H1 (cell line): ENCODE results near the gene ST14. TPM values are rescaled to one million over a fixed set of nuclear protein-coding genes. Genes with fewer than 3 reads are reported as not detected.

Experiments
- CTCF ChIA-PET: fragments of 300-600 bp; sonication (Branson Sonifier 250); formaldehyde crosslinking; loops from one replicate; lab custom pipeline; 2021; ENCODE audit not compliant: partially characterized antibody; lab: Charles Lee
- POLR2A ChIA-PET: fragments of 300-600 bp; sonication (Branson Sonifier 250); formaldehyde crosslinking; loops from one replicate; lab custom pipeline; 2021; ENCODE audit warnings: inconsistent platforms; ENCODE audit not compliant: partially characterized antibody; lab: Charles Lee
- DNase-seq, 2 experiments: peaks; one replicate each; pipeline versions ENCODE4 v3.0.0 to v3.0.0-alpha.2; 2010 to 2022; ENCODE audit warnings: low spot score in 2 of 2, low read depth in 1 of 2, mixed read lengths in 1 of 2
- FAIRE-seq: peaks from 2 replicates; lab custom pipeline; 2011; peaks lifted over from hg19 to GRCh38; lab: Jason Lieb, UNC
- H2AFZ ChIP-seq: 2 replicates; pipeline ENCODE4 v1.8.1; 2012; ENCODE audit warnings: low read length, inconsistent platforms
- H2AK5ac ChIP-seq: 2 replicates; pipeline ENCODE4 v1.6.1; 2013; ENCODE audit warnings: low read depth, low read length
- H2BK120ac ChIP-seq: replicated peaks from 2 replicates; pipeline ENCODE3; 2013; ENCODE audit warnings: low read depth, low read length, inconsistent platforms
- H2BK12ac ChIP-seq: 2 replicates; pipeline ENCODE4 v1.6.1; 2013; ENCODE audit warnings: low read depth, low read length
- H2BK15ac ChIP-seq: 2 replicates; pipeline ENCODE4 v1.6.1; 2013; ENCODE audit warnings: low read length
- H2BK20ac ChIP-seq: 2 replicates; pipeline ENCODE4 v1.6.1; 2013; ENCODE audit warnings: low read length
- H2BK5ac ChIP-seq: 2 replicates; pipeline ENCODE4 v1.6.1; 2013; ENCODE audit warnings: low read depth, low read length
- H3K14ac ChIP-seq: 2 replicates; pipeline ENCODE4 v1.6.1; 2013; ENCODE audit warnings: inconsistent platforms; ENCODE audit not compliant: insufficient read length
- H3K18ac ChIP-seq: 2 replicates; pipeline ENCODE4 v1.6.1; 2013; ENCODE audit warnings: low read length; ENCODE audit errors: extremely low read depth
- H3K23ac ChIP-seq: 2 replicates; pipeline ENCODE4 v1.6.1; 2013; ENCODE audit warnings: inconsistent platforms; ENCODE audit not compliant: insufficient read length
- H3K23me2 ChIP-seq: 2 replicates; pipeline ENCODE4 v1.6.1; 2013; ENCODE audit warnings: low read depth, low read length
- H3K27ac ChIP-seq: 2 replicates; pipeline ENCODE4 v1.6.1; 2011; ENCODE audit warnings: low read depth, low read length, inconsistent platforms
- H3K27me3 ChIP-seq, 4 experiments: replicated peaks in 1 of 4; 1 replicate in 1 of 4; 2 replicates in 3 of 4; pipeline versions ENCODE4 v1.6.1 to v1.8.1; 2011 to 2013; ENCODE audit warnings: low read length in 3 of 4, mild to moderate bottlenecking in 3 of 4, inconsistent platforms in 2 of 4, mixed read lengths in 2 of 4, moderate library complexity in 1 of 4; ENCODE audit not compliant: control insufficient read depth in 3 of 4, insufficient read depth in 3 of 4; ENCODE audit errors: extremely low read depth in 1 of 4
- H3K36me3 ChIP-seq, 4 experiments: 2 replicates each; pipeline versions ENCODE4 v1.6.1 to v1.8.1; 2011 to 2013; ENCODE audit warnings: mild to moderate bottlenecking in 4 of 4, low read length in 3 of 4, moderate library complexity in 2 of 4, control low read depth in 1 of 4, inconsistent platforms in 1 of 4; ENCODE audit not compliant: insufficient read depth in 4 of 4, control insufficient read depth in 2 of 4
- H3K4ac ChIP-seq: replicated peaks from 2 replicates; pipeline ENCODE3; 2013; ENCODE audit warnings: low read length, low read depth, mixed read lengths, inconsistent platforms; ENCODE audit not compliant: insufficient read length
- H3K4me1 ChIP-seq, 4 experiments: replicated peaks in 1 of 4; 1 replicate in 1 of 4; 2 replicates in 3 of 4; pipeline versions ENCODE4 v1.6.1 to v1.8.1; 2011 to 2013; ENCODE audit warnings: low read length in 3 of 4, inconsistent platforms in 2 of 4, mixed read lengths in 1 of 4; ENCODE audit not compliant: insufficient read depth in 4 of 4, control insufficient read depth in 3 of 4
- H3K4me2 ChIP-seq, 2 experiments: 2 replicates each; pipeline versions ENCODE4 v1.6.1 to v1.8.1; 2011 to 2013; ENCODE audit warnings: low read depth in 2 of 2, low read length in 2 of 2, control low read depth in 1 of 2, inconsistent platforms in 1 of 2, mild to moderate bottlenecking in 1 of 2; ENCODE audit not compliant: insufficient read depth in 1 of 2
- H3K4me3 ChIP-seq, 4 experiments: fragments of 200-600, 300-600 bp in 1 of 4; sonication (generic), shearing (Covaris generic), sonication (Bioruptor Twin) in 1 of 4; 2 replicates each; pipeline versions ENCODE4 v1.5.1 to v1.8.1; 2011 to 2016; ENCODE audit warnings: low read length in 4 of 4, low read depth in 3 of 4, control low read depth in 2 of 4, inconsistent platforms in 2 of 4, mild to moderate bottlenecking in 2 of 4, mixed read lengths in 1 of 4, moderate library complexity in 1 of 4; ENCODE audit not compliant: insufficient read depth in 2 of 4; ENCODE audit errors: extremely low read depth in 1 of 4
- H3K56ac ChIP-seq: replicated peaks from 2 replicates; pipeline ENCODE3; 2013; ENCODE audit warnings: low read depth, mild to moderate bottlenecking, mixed read lengths, low read length, inconsistent platforms; ENCODE audit not compliant: insufficient read length
- H3K79me1 ChIP-seq: 2 replicates; pipeline ENCODE4 v1.6.1; 2013; ENCODE audit warnings: low read depth, low read length, control low read depth
- H3K79me2 ChIP-seq, 2 experiments: 2 replicates each; pipeline versions ENCODE4 v1.6.1 to v1.8.1; 2012 to 2013; ENCODE audit warnings: low read length in 2 of 2, mild to moderate bottlenecking in 2 of 2, inconsistent platforms in 1 of 2; ENCODE audit not compliant: insufficient read depth in 2 of 2, control insufficient read depth in 1 of 2
- H3K9ac ChIP-seq, 4 experiments: replicated peaks in 1 of 4; 1 replicate in 1 of 4; 2 replicates in 3 of 4; pipeline versions ENCODE4 v1.6.1 to v1.8.1; 2011 to 2013; ENCODE audit warnings: low read depth in 3 of 4, low read length in 3 of 4, control low read depth in 2 of 4, mild to moderate bottlenecking in 2 of 4, moderate library complexity in 2 of 4, inconsistent platforms in 1 of 4; ENCODE audit errors: extremely low read depth in 1 of 4
- H3K9me3 ChIP-seq, 2 experiments: 2 replicates each; pipeline versions ENCODE4 v1.6.1 to v1.8.1; 2012 to 2013; ENCODE audit warnings: mild to moderate bottlenecking in 2 of 2, moderate library complexity in 2 of 2, control low read depth in 1 of 2, inconsistent platforms in 1 of 2, low read depth in 1 of 2, low read length in 1 of 2, mixed read lengths in 1 of 2; ENCODE audit not compliant: insufficient read depth in 2 of 2
- H4K20me1 ChIP-seq, 2 experiments: replicated peaks in 1 of 2; 2 replicates each; pipeline versions ENCODE3 to v1.8.1; 2011 to 2013; ENCODE audit warnings: inconsistent platforms in 2 of 2, low read length in 2 of 2, mild to moderate bottlenecking in 1 of 2; ENCODE audit not compliant: insufficient read depth in 2 of 2, control insufficient read depth in 1 of 2
- H4K5ac ChIP-seq: 2 replicates; pipeline ENCODE4 v1.6.1; 2013; ENCODE audit warnings: low read length, low read depth, mixed read lengths, inconsistent platforms; ENCODE audit not compliant: insufficient read length
- H4K8ac ChIP-seq: 2 replicates; pipeline ENCODE4 v1.8.0; 2013; ENCODE audit warnings: mild to moderate bottlenecking, moderate library complexity, low read length, inconsistent platforms; ENCODE audit not compliant: insufficient read depth; ENCODE audit errors: extremely low read depth
- H4K91ac ChIP-seq: replicated peaks from 2 replicates; pipeline ENCODE3; 2013; ENCODE audit warnings: low read length, mixed read lengths, inconsistent platforms; ENCODE audit not compliant: insufficient read length
- ATF2 ChIP-seq: IDR thresholded peaks from 2 replicates; pipeline ENCODE4 v1.6.1; 2012; ENCODE audit warnings: low read length, inconsistent platforms
- CBX5 ChIP-seq: fragments of 300-800, 300-1000 bp; sonication (generic); IDR thresholded peaks from 2 replicates; pipeline ENCODE4 v1.7.1; 2016; ENCODE audit warnings: antibody characterized with exemption, low read length, low read depth
- EGR1 ChIP-seq: IDR thresholded peaks from 2 replicates; pipeline ENCODE4 v1.6.1; 2011; ENCODE audit warnings: low read depth, low read length, borderline replicate concordance
- GABPA ChIP-seq: IDR thresholded peaks from 2 replicates; pipeline ENCODE4 v1.6.1; 2011; ENCODE audit warnings: mild to moderate bottlenecking, low read length, moderate library complexity, borderline replicate concordance; ENCODE audit not compliant: insufficient read depth
- GTF2F1 ChIP-seq: IDR thresholded peaks from 2 replicates; pipeline ENCODE4 v1.6.1; 2012; ENCODE audit warnings: low read depth, low read length, improper control_type of control experiment, borderline replicate concordance
- JUN ChIP-seq: IDR thresholded peaks from 2 replicates; pipeline ENCODE4 v1.6.1; 2011; ENCODE audit warnings: low read depth, mild to moderate bottlenecking, improper control_type of control experiment, low read length
- NANOG ChIP-seq: IDR thresholded peaks from 2 replicates; pipeline ENCODE4 v1.6.1; 2011; ENCODE audit warnings: low read length, low read depth, mild to moderate bottlenecking, inconsistent platforms; ENCODE audit not compliant: insufficient read depth, poor library complexity, severe bottlenecking
- POU5F1 ChIP-seq: IDR thresholded peaks from 2 replicates; pipeline ENCODE4 v1.6.1; 2011; ENCODE audit warnings: low read depth, mild to moderate bottlenecking, low read length, moderate library complexity
- SAP30 ChIP-seq: fragments of 300-600 bp; sonication (generic); IDR thresholded peaks from 2 replicates; pipeline ENCODE4 v1.7.1; 2012; ENCODE audit warnings: low read length, moderate library complexity, mild to moderate bottlenecking, inconsistent platforms; ENCODE audit not compliant: insufficient read depth, insufficient replicate concordance
- SIX5 ChIP-seq: IDR thresholded peaks from 2 replicates; pipeline ENCODE4 v1.6.1; 2011; ENCODE audit warnings: mild to moderate bottlenecking, low read depth, low read length
- SRF ChIP-seq: IDR thresholded peaks from 2 replicates; pipeline ENCODE4 v1.6.1; 2011; ENCODE audit warnings: mild to moderate bottlenecking, low read depth, low read length, moderate library complexity
- TBP ChIP-seq: IDR thresholded peaks from 2 replicates; pipeline ENCODE4 v1.6.1; 2011; ENCODE audit warnings: low read depth, low read length, improper control_type of control experiment
- TCF12 ChIP-seq: IDR thresholded peaks from 2 replicates; pipeline ENCODE4 v1.6.1; 2011; ENCODE audit warnings: low read depth, mild to moderate bottlenecking, low read length
- YY1 ChIP-seq: IDR thresholded peaks from 2 replicates; pipeline ENCODE4 v1.6.1; 2011; ENCODE audit warnings: low read depth, mild to moderate bottlenecking, low read length
- WGBS, 2 experiments: shearing (Covaris generic) in 1 of 2; methylation state at CpG; one replicate each; pipeline versions ENCODE4 v1.1.6 to v1.1.7; 2013 to 2015; ENCODE audit warnings: low lambda C conversion rate in 2 of 2, mixed read lengths in 2 of 2, inconsistent platforms in 1 of 2, low coverage in 1 of 2, missing lambda C conversion rate in 1 of 2; ENCODE audit not compliant: insufficient replicate concordance in 2 of 2, insufficient coverage in 1 of 2, insufficient read length in 1 of 2; ENCODE audit errors: extremely low coverage in 1 of 2, missing lambda C conversion rate in 1 of 2; 5-methylcytosine and 5-hydroxymethylcytosine counted together
- polyA plus RNA-seq, 7 experiments: library from polyadenylated mRNA; depleted of rRNA in 3 of 7; stranded (reverse) in 5 of 7; unstranded in 2 of 7; fragments of >200 nt in 5 of 7; fragments of 200-250 nt in 2 of 7; gene quantifications; 1 replicate in 5 of 7; 2 replicates in 1 of 7; 4 replicates in 1 of 7; pipeline versions ENCODE4 v1.2.1 to v1.2.3, GENCODE V29; 2011 to 2013; ENCODE audit warnings: missing spikeins in 2 of 7, mixed read lengths in 2 of 7
- total RNA-seq: library from RNA; stranded (reverse); fragmentation: NEBNext Ultra II Directional; extraction: Animal tissue kit (Norgen Biotek cat#: 25700); gene quantifications from 2 replicates; pipeline ENCODE4 v1.2.1, GENCODE V29; 2021

ST14 gene
- total and polyA plus RNA-seq, 2 of the 8 experiments (the other 6 are each of a cell fraction or from before 2014, with no cell fraction given), result 22.4 to 24.9 TPM

- POLR2A ChIA-PET, result no interaction called here
- WGBS, 2 experiments, result 97% methylated on average over 11 of the region's 11 CpGs; no CpG with 5 or more reads in 1 of the 2 experiments
- TF ChIP-seq GTF2F1, result no peak
- no peak for TF ChIP-seq SAP30
- TF ChIP-seq TBP, result no peak
- no peak for TF ChIP-seq SRF
- no peak for TF ChIP-seq JUN
- TF ChIP-seq ATF2, result no peak
- no peak for TF ChIP-seq CBX5
- no peak for TF ChIP-seq YY1
- TF ChIP-seq EGR1, result no peak
- TF ChIP-seq NANOG, result no peak
- no peak for TF ChIP-seq POU5F1
- no peak for TF ChIP-seq SIX5
- TF ChIP-seq GABPA, result no peak
- TF ChIP-seq TCF12, result no peak
Measured at GRCh38 chr11:130204703-130205095, 45.1 kb downstream of the ST14 start.

More at GRCh38 chr11:130204703-130205095, 45.1 kb downstream of the ST14 start:
- Histone ChIP-seq H4K91ac (no peak overlapping the region), H3K23ac (no peak overlapping the region), H4K8ac (no peak overlapping the region), H3K27ac (no peak overlapping the region), H3K18ac (no peak overlapping the region), H3K4ac (no peak overlapping the region), H3K79me2 (no peaks in the 10 kb centered on the region), H3K36me3 (no peaks in the 10 kb centered on the region; a peak in 1 of 8 replicates), H4K5ac (no peak overlapping the region), H3K4me1 (no peaks in the 10 kb centered on the region), H3K4me2 (no peak overlapping the region), H2AK5ac (no peak overlapping the region), H3K4me3 (no peak overlapping the region), H2BK15ac (no peak overlapping the region), H2BK120ac (no peak overlapping the region), H3K23me2 (no peaks in the 10 kb centered on the region; the same call in 1 of the 2 replicates), H4K20me1 (no peaks in the 10 kb centered on the region), H2BK12ac (no peak overlapping the region), H3K27me3 (no peaks in the 10 kb centered on the region), H3K14ac (no peak overlapping the region), H3K9me3 (no peaks in the 10 kb centered on the region), H2AFZ (no peak overlapping the region), H2BK20ac (no peak overlapping the region), H2BK5ac (no peak overlapping the region), H3K9ac (no peak overlapping the region), H3K56ac (no peak overlapping the region), H3K79me1 (no peaks in the 10 kb centered on the region)
- CTCF ChIA-PET, result no interaction called here
- DNase-seq (no peak), FAIRE-seq (no peak)
